BE2C (cell line): ENCODE data around the gene INPP4A.

Experiments used
- DNase-seq: peaks from one replicate; pipeline ENCODE4 v3.0.0-alpha.2; 2020
- H3K27me3 ChIP-seq: fragments of 250-450 bp; sonication (Bioruptor Pico); 2 replicates; pipeline ENCODE4 v1.5.1; 2020; ENCODE audit warnings: mild to moderate bottlenecking
- H3K36me3 ChIP-seq: fragments of 250-450 bp; sonication (Bioruptor Pico); 2 replicates; pipeline ENCODE4 v1.5.1; 2020; ENCODE audit warnings: mild to moderate bottlenecking
- H3K4me1 ChIP-seq: fragments of 250-450 bp; sonication (Bioruptor Pico); 2 replicates; pipeline ENCODE4 v1.5.1; 2020
- H3K4me3 ChIP-seq: 2 replicates; pipeline ENCODE4 v1.5.1; 2011; ENCODE audit warnings: low read depth, low read length
- H3K9me3 ChIP-seq: fragments of 250-450 bp; sonication (Bioruptor Pico); 2 replicates; pipeline ENCODE4 v1.5.1; 2020
- TF ChIP-seq, protein P1 (sequence below): IDR thresholded peaks from 2 replicates; pipeline ENCODE4 v1.5.1; 2012; ENCODE audit warnings: mild to moderate bottlenecking, low read depth, low read length

INPP4A gene

DNA sequence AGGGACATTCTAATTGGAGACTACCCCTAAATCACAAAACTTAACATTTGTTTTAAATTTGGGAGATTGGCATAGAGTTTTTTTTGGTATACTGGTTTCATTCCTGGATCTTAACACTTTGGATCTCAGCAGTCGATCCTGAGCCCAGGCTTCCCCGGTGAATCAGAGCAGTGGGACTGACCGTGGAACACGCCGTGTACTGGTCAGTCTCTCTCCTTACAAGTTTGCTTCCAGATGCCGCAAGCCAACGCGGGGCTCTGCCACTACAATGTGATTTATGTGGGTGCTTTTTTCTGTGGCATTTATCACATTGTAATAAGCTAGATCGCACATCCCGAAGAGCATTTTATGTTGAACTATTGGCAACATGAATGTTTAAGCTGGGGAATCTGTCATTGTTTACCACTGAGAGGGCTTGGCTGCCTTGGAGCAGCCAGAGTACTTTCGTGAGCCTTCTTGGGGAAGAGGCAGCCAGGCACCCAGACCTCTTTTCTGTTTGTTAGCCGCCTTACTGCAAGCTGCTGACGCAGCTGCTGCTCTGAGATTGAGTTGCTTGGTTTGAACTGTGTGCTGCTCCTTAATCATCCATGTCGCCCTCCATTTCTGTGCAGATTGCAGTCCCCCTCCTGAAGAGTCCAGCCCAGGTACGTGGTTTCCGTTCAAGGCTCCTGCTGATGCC lies 114.3 kb downstream of the INPP4A start:
- TF ChIP-seq, protein P1, sequence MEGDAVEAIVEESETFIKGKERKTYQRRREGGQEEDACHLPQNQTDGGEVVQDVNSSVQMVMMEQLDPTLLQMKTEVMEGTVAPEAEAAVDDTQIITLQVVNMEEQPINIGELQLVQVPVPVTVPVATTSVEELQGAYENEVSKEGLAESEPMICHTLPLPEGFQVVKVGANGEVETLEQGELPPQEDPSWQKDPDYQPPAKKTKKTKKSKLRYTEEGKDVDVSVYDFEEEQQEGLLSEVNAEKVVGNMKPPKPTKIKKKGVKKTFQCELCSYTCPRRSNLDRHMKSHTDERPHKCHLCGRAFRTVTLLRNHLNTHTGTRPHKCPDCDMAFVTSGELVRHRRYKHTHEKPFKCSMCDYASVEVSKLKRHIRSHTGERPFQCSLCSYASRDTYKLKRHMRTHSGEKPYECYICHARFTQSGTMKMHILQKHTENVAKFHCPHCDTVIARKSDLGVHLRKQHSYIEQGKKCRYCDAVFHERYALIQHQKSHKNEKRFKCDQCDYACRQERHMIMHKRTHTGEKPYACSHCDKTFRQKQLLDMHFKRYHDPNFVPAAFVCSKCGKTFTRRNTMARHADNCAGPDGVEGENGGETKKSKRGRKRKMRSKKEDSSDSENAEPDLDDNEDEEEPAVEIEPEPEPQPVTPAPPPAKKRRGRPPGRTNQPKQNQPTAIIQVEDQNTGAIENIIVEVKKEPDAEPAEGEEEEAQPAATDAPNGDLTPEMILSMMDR = no peak
- H3K27me3 ChIP-seq = no peaks in the 10 kb centered on the region
- H3K4me1 ChIP-seq = no peaks in the 10 kb centered on the region
- H3K36me3 ChIP-seq = no peaks in the 10 kb centered on the region
- no peak overlapping the region for H3K4me3 ChIP-seq
- H3K9me3 ChIP-seq = no peaks in the 10 kb centered on the region
- DNase-seq = no peak

- TF ChIP-seq, protein P1 = no peak
- no peaks in the 10 kb centered on the region for H3K36me3 ChIP-seq
Observed at GRCh38 chr2:98559581-98559980, 114.9 kb downstream of the INPP4A start.

DNA sequence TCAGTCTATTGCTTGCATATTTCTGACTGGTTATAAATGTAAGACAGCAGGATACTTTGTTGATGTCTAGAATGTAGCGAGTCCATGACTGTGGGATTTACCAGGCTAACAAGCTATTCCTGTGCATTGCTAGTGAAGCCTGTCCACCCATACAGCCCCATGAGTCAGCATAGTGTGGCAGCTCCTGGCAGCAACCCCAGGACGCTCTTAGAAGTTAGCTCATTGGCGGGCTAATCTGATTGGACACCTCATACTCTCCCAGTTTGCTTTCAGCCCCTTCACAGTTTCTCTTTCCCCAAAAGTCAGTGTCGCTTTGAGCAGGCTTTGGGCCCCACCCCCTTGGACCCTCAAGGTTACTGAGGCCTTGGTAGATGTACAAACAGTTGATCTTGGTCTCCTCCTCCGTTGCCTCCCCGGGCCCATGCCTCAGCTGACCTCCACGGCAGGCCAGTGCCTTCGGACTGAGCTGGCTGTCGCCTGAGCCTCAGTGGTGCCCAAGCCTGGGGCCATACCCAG lies 115.7 kb downstream of the INPP4A start:
- H3K9me3 ChIP-seq = no peaks in the 10 kb centered on the region
- no peak overlapping the region for H3K4me3 ChIP-seq
- no peak for DNase-seq
- no peaks in the 10 kb centered on the region for H3K27me3 ChIP-seq
- TF ChIP-seq, protein P1 = no peak
- H3K36me3 ChIP-seq = no peaks in the 10 kb centered on the region
- no peaks in the 10 kb centered on the region for H3K4me1 ChIP-seq

More at GRCh38 chr2:98559581-98559980, 114.9 kb downstream of the INPP4A start:
- H3K27me3 ChIP-seq = no peaks in the 10 kb centered on the region
- no peak for DNase-seq
- H3K4me3 ChIP-seq = no peak overlapping the region
- no peaks in the 10 kb centered on the region for H3K9me3 ChIP-seq
- H3K4me1 ChIP-seq = no peaks in the 10 kb centered on the region

DNA sequence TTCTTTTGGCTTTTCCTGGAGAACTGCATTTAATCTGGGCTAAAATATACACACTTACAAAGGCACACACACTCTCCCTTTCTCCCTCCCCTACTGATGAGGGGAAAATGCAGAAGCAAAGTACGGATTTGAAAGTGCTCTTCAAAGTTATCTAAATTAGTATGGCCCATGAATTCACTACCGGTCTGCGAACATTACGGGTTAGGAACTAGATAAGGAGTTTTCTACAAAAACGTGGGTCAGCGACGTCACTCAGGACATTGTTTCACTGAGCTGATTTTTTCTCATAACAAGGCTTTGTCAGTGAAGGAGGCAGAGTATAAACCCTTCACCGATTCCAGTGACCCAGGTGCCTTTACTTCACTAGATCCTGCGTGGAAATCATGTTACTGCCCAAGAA lies 116.4 kb downstream of the INPP4A start:
- DNase-seq = no peak
- Histone ChIP-seq H3K4me1 (no peaks in the 10 kb centered on the region), H3K27me3 (no peaks in the 10 kb centered on the region), H3K4me3 (no peak overlapping the region), H3K36me3 (no peaks in the 10 kb centered on the region), H3K9me3 (no peaks in the 10 kb centered on the region)
- TF ChIP-seq, protein P1 = no peak

DNA sequence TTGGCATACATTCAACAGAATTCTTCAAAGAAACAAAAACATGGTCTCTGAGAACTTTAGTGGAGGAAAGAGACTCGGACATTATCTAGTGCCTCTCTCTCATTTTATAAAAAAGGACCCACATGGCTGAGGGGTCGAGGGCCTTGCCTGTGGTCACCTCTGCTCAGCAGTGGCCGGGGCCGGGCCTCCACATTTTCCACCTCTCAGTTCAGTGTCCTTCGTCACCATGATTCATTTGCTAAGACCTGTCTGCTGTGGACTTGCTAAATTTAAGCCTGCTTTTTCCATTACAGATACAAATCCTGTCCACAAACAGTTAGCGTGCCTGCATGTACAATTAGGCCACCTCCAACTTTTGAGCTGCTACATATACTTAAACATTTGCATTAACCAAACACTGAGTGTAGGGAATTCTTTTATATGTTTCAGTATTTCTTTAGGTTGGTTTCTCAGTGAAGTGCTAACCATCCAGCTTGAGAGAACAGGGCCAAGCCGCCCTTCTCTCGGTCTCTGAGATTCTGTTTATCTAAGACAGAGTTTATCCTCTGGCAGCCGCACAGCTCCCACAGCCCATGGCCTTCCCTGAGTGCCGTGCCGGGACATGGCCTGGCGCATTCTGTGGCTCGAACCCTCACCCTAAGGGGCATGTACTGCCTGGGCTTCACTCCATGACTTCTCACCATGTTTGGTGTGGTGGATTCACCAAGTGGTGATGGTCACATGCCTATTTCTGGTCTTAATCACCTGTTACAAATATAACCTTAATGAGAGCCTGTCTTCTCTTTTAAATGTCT lies 117.4 kb downstream of the INPP4A start:
- Histone ChIP-seq H3K4me3 (no peak overlapping the region), H3K27me3 (no peaks in the 10 kb centered on the region), H3K4me1 (no peaks in the 10 kb centered on the region), H3K36me3 (no peaks in the 10 kb centered on the region), H3K9me3 (no peaks in the 10 kb centered on the region)
- DNase-seq = no peak
- TF ChIP-seq, protein P1 = no peak

DNA sequence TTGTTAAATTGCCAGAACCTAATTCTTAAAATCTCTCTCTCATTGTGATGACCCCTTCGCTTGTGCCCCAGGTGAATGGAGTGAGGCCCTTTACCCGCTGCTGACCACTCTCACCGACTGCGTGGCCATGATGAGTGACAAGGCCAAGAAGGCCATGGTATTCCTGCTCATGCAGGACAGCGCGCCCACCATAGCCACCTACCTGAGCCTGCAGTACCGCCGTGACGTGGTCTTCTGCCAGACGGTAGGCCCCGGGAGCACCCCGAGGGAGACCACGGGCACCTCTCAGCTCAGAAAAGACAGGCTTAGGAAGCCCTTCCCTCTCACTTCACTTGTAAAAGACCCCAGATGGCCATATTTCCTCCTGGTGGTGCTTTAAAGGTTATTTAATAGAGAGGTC lies 118.7 kb downstream of the INPP4A start:
- DNase-seq = no peak
- no peaks in the 10 kb centered on the region for H3K9me3 ChIP-seq
- H3K4me3 ChIP-seq = no peak overlapping the region
- TF ChIP-seq, protein P1 = no peak
- no peaks in the 10 kb centered on the region for H3K27me3 ChIP-seq
- no peaks in the 10 kb centered on the region for H3K36me3 ChIP-seq
- H3K4me1 ChIP-seq = no peaks in the 10 kb centered on the region
